Ovary (tissue), 3 donors: ENCODE measurements around the gene TNPO2.

Experiments
- EP300 ChIP-seq: sonication (generic); formaldehyde crosslinking; IDR thresholded peaks from one replicate; pipeline ENCODE4 v1.6.1; 2017; ENCODE audit warnings: antibody characterized with exemption
- POLR2A ChIP-seq: fragments of 450-650 bp; IDR thresholded peaks from one replicate; pipeline ENCODE4 v1.6.1; 2017; ENCODE audit warnings: antibody characterized with exemption, mild to moderate bottlenecking, moderate library complexity
- TF ChIP-seq, protein P1 (sequence below), 3 donors: fragments of 450-650 bp in 2 of 3; fragments of 200-600 bp in 1 of 3; IDR thresholded peaks; one replicate each; pipeline versions ENCODE4 v1.5.1 to v1.8.0; 2016 to 2022; ENCODE audit warnings: antibody characterized with exemption in 3 of 3, mild to moderate bottlenecking in 1 of 3
- donor health status: DM: no; HTN: no; CAD: no.

DNA sequence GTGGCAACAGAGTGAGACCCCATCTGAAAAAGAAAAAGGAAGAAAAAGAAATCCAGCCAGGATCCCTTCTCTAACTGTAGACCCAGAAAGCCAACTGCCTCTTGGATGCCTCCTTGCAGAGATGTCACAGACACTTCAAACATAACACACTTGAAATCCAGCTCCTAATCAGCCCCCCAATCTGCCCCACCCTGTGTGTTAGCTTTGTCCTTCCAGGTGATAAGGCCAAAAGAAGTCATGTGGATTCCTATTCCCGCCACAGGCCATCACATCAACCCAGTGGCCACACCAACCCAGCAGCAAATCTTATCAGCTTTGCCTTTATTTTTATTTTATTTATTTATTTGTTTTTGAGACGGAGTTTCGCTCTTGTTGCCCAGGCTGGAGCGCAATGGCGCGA, 36.0 kb upstream of the TNPO2 start:
- TF ChIP-seq, protein P1, sequence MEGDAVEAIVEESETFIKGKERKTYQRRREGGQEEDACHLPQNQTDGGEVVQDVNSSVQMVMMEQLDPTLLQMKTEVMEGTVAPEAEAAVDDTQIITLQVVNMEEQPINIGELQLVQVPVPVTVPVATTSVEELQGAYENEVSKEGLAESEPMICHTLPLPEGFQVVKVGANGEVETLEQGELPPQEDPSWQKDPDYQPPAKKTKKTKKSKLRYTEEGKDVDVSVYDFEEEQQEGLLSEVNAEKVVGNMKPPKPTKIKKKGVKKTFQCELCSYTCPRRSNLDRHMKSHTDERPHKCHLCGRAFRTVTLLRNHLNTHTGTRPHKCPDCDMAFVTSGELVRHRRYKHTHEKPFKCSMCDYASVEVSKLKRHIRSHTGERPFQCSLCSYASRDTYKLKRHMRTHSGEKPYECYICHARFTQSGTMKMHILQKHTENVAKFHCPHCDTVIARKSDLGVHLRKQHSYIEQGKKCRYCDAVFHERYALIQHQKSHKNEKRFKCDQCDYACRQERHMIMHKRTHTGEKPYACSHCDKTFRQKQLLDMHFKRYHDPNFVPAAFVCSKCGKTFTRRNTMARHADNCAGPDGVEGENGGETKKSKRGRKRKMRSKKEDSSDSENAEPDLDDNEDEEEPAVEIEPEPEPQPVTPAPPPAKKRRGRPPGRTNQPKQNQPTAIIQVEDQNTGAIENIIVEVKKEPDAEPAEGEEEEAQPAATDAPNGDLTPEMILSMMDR (IDR thresholded peaks at IDR 0.05), result no peak
- TF ChIP-seq EP300 (no peak), POLR2A (no peak)
